GM19351 (cell line): ENCODE data around the gene MCF2L.
"Not testable (repeated sequence)": the region's sequence is repeated elsewhere in the genome, so short reads cannot be mapped to it uniquely, and the experiment has no call there.

Experiments used
- ATAC-seq: cut with Tn5 transposase; IDR thresholded peaks from one replicate; pipeline ENCODE4 v1.9.1; 2021; ENCODE audit warnings: mild to moderate bottlenecking, moderate library complexity; ENCODE audit not compliant: unreplicated experiment

The MCF2L gene

GRCh38 chr13:113077953-113078901, 109.2 kb downstream of the MCF2L start:
- ATAC-seq: no peak

DNA sequence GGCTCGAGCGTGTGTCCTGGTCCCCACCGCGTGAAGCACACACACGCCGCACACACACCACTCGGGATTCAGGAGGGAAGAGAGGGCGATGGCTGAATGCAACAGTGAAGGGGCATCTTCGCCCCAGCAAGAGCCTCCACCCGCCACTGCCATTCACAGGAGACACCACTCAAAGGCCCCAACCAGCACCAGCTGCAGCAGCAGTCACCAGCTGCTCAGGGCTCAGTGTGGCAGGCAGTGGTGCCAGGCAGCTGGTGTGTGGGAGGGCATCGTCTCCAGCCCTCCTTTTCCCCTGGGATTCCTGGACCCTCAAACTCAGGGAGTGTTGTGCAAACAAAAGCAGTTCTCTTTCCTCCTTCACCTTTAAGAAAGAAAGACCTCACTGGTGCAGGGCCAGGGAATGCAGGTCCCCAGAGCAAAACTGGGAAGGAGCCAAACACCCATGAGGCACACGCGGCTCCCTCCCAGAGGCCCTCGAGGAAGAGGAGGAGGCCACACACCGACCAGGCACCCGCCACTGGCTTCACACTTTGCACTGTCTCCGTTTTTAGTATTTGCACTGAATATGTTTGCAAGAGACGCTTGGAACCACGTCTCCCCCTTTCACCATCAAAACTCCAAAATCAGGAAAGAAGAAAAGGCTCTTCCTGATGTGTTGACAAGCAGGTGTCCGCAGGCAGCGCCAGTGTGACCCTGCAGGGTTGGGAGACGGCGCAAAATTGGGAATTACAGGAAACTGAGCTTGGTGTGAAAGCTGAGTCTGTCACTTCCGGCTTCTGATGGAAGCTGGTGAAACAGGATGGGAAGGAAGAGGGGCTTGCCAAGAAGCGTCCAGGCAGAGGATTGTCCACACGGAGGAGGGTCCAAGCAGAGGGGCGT, 110.1 kb downstream of the MCF2L start:
- no peak for ATAC-seq

DNA sequence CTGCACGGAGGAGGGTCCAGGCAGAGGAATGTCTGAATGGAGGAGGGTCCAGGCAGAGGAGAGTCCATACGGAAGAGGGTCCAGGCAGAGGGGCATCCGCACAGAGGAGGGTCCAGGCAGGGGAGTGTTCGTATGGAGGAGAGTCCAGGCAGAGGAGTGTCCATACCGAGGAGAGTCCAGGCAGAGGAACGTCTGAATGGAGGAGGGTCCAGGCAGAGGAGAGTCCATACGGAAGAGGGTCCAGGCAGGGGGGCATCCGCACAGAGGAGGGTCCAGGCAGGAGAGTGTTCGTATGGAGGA, 110.7 kb downstream of the MCF2L start:
- not testable (repeated sequence) for ATAC-seq

GRCh38 chr13:113080361-113080831, 111.4 kb downstream of the MCF2L start:
- no peak for ATAC-seq

GRCh38 chr13:113080901-113081521, 112.0 kb downstream of the MCF2L start:
- ATAC-seq: no peak

DNA sequence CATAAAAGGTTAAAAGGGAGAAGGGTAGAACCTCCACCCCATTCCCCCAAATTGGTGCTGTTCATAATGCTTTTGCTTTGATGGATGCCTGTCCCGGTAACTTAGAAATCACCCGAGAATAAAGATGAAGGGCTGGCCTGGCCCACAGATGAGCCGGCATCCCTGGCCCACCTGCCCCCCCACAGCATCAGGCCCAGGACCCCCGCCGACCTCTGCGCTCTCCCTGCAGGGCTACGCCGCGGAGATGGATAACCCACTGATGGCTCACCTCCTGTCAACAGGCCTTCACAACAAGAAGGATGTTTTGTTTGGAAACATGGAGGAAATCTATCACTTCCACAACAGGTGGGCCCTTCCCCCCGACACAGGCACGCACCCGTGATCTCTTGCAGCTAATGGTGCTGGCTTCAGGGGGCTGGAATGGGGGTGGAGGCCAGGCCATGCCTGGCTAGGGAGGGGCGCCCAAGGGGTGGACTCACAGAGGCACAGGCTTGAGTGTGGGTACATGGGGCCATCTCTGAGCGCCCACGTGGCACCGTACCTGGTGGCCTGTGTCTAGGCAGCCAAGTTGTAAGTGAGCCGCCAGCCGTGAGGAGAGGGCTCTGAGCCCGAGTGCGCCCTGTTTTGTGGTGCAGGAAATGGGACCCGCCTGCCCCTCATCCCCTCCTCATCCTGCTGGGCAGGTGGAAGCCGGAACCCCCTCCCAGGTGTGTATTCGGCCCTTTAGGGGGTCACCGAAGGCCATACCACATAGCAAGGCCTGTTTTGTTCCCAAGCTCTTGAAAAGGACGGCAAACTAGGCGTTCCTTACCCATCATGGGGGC, 113.4 kb downstream of the MCF2L start:
- ATAC-seq: no peak

- no peak for ATAC-seq
Measured at GRCh38 chr13:113083022-113083373, 114.0 kb downstream of the MCF2L start.

DNA sequence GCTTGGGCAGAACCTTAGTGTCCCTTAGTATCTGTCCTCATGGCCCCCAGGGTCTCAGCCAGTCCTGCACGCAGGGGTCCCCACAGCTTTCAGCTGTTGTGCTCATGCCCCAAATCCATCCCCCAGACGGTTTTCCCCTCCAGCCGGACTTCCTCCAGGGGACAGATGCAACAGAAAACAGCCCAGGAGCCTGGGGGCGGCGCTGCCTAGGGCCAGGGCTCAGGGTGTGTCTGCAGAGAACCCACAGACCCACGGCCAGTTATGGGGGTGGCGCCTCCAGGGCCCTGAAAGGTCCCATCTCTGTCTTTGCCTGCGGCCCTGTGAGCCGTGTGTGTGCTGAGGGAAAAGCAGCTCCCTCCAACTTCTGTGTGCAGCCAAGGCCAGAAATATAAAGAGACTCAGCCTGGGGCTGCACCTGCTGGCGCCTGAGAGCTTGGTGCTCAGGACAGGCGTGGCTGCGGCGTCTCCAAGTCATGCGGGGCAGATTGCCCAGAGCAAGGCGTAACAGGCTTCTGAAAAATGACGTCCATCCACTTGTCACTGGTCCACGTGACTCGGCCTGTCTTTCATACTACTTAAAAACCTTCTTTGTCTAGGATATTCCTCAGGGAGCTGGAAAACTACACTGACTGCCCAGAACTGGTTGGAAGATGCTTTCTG, 114.5 kb downstream of the MCF2L start:
- no peak for ATAC-seq

DNA sequence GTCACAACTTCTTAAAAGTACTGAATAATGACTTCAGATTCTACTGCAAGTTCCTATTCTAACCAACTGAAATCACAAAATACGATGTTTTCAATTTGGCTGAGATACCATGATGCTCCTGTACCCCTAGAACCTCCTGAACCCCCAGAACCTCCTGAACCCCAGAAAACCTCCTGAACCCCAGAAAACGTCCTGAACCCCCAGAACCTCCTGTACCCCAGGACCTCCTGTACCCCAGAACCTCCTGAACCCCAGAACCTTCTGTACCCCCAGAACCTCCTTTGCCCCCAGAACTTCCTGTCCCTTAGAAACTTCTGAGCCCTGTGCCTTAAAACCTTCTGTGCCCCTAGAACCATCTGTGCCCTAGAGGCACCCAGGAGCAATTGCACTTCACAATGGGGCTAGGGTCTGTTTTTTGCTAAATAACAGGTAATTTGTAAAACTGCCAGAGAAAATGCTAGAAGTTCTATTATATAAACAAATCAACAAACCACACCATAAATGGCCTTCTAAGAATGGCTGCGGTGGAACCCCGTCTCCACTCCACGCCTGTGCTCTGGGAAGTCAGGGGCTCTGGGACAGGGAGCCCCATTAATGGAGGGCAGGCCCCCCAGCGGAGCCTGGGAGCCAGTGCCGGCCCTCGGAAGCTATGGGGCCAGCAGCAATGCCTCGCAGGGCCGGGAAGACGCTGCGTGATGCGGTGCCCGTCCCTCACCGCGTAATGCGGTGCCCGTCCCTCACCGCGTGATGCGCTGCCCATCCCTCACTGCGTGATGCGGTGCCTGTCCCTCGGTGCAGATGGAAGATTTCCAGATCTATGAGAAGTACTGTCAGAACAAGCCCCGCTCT, 115.3 kb downstream of the MCF2L start:
- ATAC-seq: no peak

DNA sequence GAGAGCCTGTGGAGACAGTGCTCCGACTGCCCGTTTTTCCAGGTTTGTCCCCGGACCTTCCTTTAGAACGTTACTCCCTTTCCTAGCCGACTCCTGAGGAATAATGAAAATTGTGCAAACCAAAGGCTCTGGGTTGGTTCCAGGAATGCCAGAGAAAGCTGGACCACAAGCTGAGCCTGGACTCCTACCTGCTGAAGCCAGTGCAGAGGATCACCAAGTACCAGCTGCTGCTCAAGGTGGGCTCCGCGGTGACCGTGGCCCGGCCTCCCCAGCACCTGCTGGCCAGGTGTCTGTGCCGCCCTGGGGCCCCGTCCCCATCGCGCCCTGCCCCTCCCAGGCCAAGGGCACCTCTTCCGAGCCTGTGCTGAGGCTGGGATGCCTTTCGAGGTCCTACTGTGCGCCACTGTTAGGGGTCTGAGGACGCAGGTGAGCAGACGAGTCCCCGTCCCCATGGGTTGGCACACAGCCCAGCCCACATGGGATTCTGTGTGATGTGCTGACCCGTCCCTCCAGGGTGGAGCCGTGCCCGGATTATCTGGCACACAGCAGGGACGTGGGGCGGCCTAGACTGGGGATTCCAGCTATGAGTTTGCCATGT, 116.0 kb downstream of the MCF2L start:
- ATAC-seq: no peak

DNA sequence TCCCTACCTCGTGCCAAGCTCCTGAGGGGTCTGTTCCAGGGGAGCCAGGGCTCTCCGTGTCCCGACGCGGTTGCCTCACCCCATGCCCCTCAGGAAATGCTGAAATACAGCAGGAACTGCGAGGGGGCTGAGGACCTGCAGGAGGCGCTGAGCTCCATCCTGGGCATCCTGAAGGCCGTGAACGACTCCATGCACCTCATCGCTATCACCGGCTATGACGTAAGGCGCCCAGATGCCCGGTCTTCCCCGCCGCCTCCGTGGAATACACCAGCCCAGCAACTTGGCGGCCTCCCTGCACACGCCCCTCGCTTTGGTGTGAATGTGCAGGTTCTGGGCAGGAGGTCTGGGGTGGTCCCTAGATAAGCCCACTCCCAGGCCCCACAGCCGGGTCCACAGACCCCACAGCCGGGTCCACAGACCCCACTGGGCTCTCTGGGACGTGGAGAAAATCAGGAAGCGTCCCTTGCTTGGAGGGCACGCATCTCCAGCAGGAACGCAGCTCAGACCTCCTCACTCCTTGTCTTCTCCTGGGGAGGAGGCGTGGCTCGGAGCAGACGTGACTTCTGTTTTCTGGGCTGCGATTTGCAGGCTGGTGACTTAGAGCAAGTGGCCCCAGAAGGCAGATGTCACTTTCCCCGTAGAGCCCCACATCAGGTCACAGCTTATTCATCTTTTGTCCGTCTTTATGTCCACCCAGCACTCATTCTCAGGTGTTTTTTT, 117.2 kb downstream of the MCF2L start:
- no peak for ATAC-seq

- no peak for ATAC-seq
Measured at GRCh38 chr13:113086991-113087922, 118.2 kb downstream of the MCF2L start.

DNA sequence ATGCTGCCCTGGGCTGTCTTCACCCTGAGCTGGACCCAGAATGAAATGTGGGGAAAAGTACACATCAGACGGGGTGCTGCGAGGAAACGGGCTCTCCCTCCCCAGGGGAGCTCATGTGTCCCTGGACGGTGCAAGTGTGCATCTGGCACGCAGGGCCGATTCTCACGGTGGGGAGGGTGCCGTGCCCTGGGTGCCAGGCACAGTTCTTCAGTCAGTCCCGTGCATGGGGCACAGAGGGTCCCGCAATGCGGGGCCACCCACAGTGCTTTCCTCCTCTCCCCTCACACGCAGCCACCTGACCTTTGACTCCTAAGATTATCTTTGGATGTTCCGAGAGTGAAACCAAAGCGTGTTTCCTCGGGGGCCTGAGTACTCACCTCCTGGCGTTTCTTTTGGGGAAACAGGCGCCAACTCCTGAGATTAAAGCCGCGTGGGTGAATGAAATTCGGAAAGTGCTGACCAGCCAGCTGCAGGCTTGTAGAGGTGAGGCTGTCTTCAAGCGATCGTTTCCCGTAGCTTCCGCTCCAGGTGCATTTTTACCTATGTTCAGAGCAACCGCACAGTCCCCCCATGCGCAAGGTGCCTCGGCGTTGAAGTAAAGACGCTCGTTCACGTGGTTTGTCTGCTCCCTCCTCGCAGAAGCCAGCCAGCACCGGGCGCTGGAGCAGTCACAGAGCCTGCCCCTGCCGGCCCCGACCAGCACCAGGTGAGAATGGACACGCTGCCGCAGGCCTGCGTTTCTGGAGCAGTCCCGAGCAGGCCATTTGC, 119.1 kb downstream of the MCF2L start:
- ATAC-seq: no peak

DNA sequence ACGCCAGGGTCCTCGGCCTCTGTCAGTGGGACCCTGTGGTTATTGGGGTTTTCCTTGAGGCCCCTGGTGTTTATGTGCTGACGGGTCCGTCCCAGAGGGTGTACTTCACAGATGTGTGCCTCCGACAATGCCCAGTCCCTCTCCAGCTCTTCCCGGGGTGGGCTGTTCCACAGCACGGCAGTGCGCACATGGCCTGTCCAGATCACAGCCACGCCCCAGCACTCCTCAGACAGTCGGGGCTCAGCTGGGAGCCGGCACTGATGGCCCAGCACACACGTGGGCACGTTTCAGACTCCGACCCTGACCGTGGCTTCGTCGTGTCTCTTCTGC, 119.6 kb downstream of the MCF2L start:
- ATAC-seq: no peak

DNA sequence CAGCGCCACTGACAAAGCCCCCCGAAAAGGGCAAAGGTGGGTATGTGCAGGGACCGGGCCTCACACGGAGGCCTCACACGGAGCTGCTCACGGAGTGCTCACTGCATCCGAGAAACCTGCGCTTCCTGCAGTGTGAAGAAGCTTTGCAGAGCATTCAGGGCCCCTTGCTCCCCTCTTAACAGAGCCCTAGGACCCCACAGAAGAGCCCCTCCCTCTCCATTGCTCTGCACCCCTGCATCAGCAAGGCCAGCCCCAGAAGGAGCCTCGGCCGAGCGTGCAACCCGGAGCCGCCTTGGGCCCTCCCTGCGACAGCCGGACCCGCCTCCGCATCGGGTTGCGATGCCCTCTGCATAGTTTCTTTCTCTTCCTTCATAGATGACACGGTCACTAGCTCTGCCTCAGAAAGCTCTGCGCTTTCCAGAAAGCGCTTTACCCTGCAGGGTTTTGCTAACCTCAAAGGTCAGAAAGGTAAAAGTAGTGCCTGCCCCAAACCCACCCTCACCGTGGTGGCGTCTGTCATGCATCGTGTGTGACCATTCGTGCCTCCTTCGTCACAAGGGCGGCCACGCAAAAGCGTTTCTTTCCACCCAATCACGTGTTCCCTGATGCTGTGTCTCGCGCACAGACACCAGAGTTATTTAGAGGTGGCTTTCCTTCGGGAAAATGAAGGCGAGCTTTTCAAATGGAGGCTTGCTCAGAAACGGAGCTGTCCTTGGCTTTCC, 120.8 kb downstream of the MCF2L start:
- ATAC-seq: no peak

- ATAC-seq: no peak
Measured at GRCh38 chr13:113090415-113090770, 121.4 kb downstream of the MCF2L start.
